HAP-1 (cell line): ENCODE measurements around the gene PLEKHH2.
A peak's percentile ranks its signal among the peaks of the same experiment; 100 is the strongest.

Source experiments
- DNase-seq, 2 experiments: peaks; one replicate each; pipeline ENCODE4 v3.0.0-alpha.2; 2016 to 2020; ENCODE audit warnings: low spot score in 2 of 2
- H3K27me3 ChIP-seq: fragments of 250-450 bp; sonication (Bioruptor Pico); 2 replicates; pipeline ENCODE4 v1.5.1; 2020; ENCODE audit warnings: low read depth, mild to moderate bottlenecking, moderate library complexity
- H3K36me3 ChIP-seq: fragments of 250-450 bp; sonication (Bioruptor Pico); replicated peaks from 2 replicates; pipeline ENCODE4 v1.5.1; 2020; ENCODE audit warnings: mild to moderate bottlenecking
- H3K4me1 ChIP-seq: fragments of 250-450 bp; sonication (Bioruptor Pico); 2 replicates; pipeline ENCODE4 v1.5.1; 2020; ENCODE audit warnings: mild to moderate bottlenecking
- H3K4me3 ChIP-seq: fragments of 250-450 bp; sonication (Bioruptor Pico); 2 replicates; pipeline ENCODE4 v1.5.1; 2020; ENCODE audit warnings: mild to moderate bottlenecking, moderate library complexity
- H3K9me3 ChIP-seq: fragments of 250-450 bp; sonication (Bioruptor Pico); 2 replicates; pipeline ENCODE4 v1.5.1; 2020; ENCODE audit warnings: mild to moderate bottlenecking, moderate library complexity
- in situ Hi-C: fragments of 300-500 bp; cut with MboI; formaldehyde crosslinking; loops from 3 replicates; pipeline ENCODE4 v1.14.3; 2020; ENCODE audit warnings: low sequenced_read_pairs, inconsistent platforms, mixed read lengths

Gene PLEKHH2

DNA sequence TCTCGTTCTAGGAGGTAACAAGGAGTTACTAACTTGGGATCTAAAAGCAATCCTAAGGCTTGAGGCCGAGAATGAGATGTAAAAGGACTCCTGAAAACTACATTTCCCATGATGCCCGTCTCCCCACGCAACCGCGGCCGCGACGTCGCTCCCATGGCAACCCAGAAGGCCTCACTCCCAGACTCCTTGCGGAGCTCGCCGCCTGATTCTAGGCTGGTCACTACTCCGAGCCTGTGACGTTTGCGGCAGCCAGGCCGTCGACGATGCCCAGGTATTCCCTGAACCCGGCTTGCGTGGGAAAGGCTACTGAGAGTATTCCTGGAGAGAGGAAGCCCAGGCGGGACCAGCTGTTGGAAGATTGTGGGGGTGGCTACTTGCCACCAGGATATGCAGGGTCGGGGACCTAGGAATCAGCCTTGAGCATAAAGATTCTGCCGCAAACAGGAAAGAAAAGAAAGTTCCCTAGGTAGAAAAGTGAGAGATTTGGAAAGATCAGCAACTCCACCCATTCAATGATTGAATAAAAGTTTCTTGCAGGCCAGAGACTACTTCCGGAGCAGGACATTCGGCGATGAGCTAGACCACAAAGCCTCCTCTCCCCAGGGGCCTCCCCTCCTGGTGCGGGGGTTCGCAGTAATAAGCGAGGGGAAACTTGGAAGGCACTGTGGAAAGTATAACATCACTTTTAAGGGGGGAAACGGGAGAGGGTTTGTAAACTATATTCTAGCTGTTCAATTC, 137.0 kb downstream of the PLEKHH2 start, which contains the start of gene DYNC2LI1:
Gene DYNC2LI1 (plus strand): TSS at position 164 of the 738 bp plus-strand sequence. CDS start 100 bp downstream, at position 264.
- no peaks in the 10 kb centered on the region for H3K9me3 ChIP-seq
- H3K36me3 ChIP-seq = no peaks in the 10 kb centered on the region
- no peaks in the 10 kb centered on the region for H3K27me3 ChIP-seq
- H3K4me1 ChIP-seq = peaks cover 4% of the 10 kb centered on the region; the same call in 1 of the 2 replicates
- peak; percentile 86 to 92 for DNase-seq
- in situ Hi-C loops = no loop called here
- peak within 1 kb of the TSS; percentile 56 for H3K4me3 ChIP-seq

DNA sequence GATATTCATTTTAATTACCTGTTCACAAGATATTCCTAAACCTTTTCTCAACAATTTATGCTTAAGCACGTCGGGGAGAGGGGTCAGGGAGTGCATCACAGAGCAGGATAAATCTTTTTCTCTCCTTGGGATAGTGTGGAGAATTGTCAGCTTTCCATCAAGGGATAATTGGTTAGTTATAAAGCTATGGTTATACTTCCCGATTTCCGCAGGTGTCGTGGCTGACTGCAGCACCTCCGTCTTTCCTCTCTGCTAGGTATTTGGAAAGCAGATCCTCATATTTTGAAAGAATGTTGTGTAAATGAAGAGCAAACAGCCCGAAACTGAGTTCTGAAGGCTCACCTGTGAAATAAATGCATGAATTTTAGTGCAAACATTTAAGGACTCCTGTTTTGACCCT, 137.6 kb downstream of the PLEKHH2 start:
- no peak for DNase-seq
- Histone ChIP-seq H3K36me3 (no peaks in the 10 kb centered on the region), H3K4me1 (peaks cover 4% of the 10 kb centered on the region; the same call in 1 of the 2 replicates), H3K4me3 (peak overlapping the region; percentile 56), H3K27me3 (no peaks in the 10 kb centered on the region), H3K9me3 (no peaks in the 10 kb centered on the region)
- in situ Hi-C loops = no loop called here

DNA sequence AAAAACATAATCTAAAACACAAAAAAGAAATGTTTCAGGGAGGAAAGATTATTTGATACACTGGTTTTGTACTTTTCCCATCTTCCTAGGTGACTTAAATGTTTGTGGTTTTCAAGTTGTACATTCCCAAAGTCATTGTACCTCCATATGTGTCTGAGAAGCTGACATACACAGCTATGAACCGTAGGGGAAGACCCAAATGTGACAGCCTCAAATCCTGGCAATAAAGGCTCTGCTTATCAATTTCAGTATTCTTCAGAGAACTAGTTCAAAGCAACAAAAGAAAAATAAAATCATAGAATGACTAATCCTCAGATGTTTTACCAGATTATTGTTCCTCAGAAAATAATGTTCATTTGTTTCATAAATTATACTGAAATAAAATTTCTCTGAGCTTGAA, 139.3 kb downstream of the PLEKHH2 start:
- Histone ChIP-seq H3K9me3 (no peaks in the 10 kb centered on the region), H3K4me3 (no peak overlapping the region), H3K4me1 (peaks cover 4% of the 10 kb centered on the region; the same call in 1 of the 2 replicates), H3K36me3 (no peaks in the 10 kb centered on the region), H3K27me3 (no peaks in the 10 kb centered on the region)
- no peak for DNase-seq
- in situ Hi-C loops = no loop called here

DNA sequence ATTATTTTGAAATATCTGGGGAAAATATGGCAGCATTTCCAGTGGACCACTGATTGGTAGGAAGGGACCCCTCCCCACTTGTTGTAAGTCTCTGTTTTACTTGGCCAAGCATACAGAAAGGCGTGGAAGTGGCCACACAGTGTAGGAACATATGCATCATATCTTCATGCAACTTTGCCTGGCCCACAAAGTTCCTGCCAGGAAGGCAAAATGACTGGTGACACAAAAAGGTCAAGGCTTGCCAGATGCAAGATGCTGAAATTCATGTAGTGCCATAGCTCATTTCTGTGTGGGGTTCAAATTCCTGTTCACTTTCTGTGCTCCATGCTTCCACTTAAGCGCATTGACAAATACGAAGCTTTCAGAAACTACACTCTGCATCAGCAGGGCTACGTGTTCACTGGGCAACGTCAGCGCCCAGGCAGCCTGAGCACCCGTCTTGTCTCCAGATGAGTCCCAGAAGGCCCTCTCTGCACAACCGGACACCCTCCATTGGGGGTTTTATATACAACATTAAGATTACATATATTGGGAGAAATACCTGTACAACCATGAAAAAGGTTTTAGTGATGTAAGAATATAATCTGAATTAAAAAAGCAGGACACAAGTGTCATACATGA, 140.4 kb downstream of the PLEKHH2 start:
- DNase-seq = no peak
- Histone ChIP-seq H3K36me3 (no peaks in the 10 kb centered on the region), H3K4me3 (no peak overlapping the region), H3K4me1 (peaks cover 4% of the 10 kb centered on the region; the same call in 1 of the 2 replicates), H3K9me3 (no peaks in the 10 kb centered on the region), H3K27me3 (no peaks in the 10 kb centered on the region)
- in situ Hi-C loops = no loop called here

DNA sequence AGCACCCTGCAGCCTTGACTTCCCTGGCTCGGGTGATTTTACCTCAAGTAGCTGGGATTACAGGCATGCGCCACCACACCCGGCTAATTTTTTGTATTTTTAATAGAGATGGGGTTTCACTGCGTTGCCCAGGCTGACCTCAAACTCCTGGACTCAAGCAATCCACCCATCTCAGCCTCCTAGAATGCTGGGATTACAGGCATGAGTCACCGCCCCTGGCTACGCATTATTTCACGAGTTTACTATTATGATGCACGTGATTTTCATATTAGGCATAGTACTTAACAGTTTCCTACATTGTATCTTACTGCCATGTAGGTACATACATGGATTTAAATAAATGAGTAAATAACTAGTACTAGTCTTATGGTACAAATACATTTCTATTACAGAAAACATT, 141.2 kb downstream of the PLEKHH2 start:
- in situ Hi-C loops = no loop called here
- H3K4me1 ChIP-seq = peaks cover 4% of the 10 kb centered on the region; the same call in 1 of the 2 replicates
- H3K27me3 ChIP-seq = no peaks in the 10 kb centered on the region
- H3K9me3 ChIP-seq = no peaks in the 10 kb centered on the region
- no peaks in the 10 kb centered on the region for H3K36me3 ChIP-seq
- peak in 1 of 2 experiments; percentile 13 for DNase-seq
- no peak overlapping the region for H3K4me3 ChIP-seq

DNA sequence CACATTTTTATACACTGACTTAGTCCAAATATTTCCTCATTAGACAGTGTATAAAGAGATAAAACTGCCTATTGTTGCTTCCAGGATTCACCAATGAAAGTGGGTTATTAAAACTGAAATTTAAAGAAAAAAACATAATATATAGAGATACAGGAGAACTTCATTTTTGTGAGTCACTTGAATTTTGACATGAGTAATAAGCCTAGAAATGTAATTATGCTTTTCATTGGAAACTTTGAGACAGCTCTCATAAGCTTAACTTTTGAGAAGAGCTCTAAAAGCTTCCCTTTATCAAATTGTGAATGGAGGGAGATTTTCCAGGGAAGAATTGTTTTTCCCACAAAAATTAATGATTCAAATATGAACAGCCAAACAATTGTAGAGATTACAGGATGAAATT, 150.8 kb downstream of the PLEKHH2 start:
- no peak for DNase-seq
- H3K9me3 ChIP-seq = no peaks in the 10 kb centered on the region
- H3K4me1 ChIP-seq = no peaks in the 10 kb centered on the region; the same call in 1 of the 2 replicates
- H3K4me3 ChIP-seq = no peak overlapping the region
- H3K27me3 ChIP-seq = no peaks in the 10 kb centered on the region
- no peaks in the 10 kb centered on the region for H3K36me3 ChIP-seq
- in situ Hi-C loops = no loop called here

DNA sequence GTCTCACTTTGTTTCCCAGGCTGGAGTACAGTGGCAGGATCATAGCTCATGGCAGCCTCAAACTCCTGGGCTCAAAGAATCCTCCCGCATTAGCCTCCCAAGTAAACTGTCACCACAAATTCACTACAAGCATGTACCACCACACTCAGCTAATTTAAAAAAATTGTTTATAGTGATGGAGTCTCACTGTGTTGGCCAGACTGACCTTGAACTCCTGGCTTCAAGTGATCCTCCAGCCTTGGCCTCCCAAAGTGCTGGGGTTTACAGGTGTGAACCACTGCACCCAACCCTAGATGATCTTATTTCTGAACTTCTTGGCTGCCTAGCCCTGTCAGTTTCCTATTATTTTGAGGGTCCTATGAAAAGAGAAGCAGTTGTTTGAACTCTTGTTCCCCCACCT, 151.6 kb downstream of the PLEKHH2 start:
- in situ Hi-C loops = no loop called here
- no peaks in the 10 kb centered on the region for H3K36me3 ChIP-seq
- no peak overlapping the region for H3K4me3 ChIP-seq
- no peaks in the 10 kb centered on the region for H3K9me3 ChIP-seq
- no peak for DNase-seq
- no peaks in the 10 kb centered on the region; the same call in 1 of the 2 replicates for H3K4me1 ChIP-seq
- H3K27me3 ChIP-seq = no peaks in the 10 kb centered on the region

DNA sequence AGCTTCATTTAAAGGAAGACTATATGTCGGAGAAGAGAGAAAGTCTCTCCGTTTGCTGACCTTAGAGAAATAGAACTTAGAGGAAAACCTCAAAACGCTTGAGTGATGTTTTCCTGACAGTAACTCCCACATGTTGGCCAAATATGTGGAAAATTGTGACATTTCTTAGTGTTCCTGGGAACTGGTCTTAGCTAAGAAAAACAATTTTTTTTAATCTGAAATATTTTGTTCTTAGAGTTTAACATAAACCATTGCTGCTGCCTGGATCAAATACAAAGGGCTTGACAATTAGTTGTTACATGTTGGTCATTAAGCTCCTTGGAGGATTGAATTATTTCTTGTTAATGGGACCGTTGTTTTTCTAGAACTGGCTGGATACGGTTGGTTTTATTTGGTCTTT, 153.1 kb downstream of the PLEKHH2 start:
- Histone ChIP-seq H3K36me3 (no peaks in the 10 kb centered on the region), H3K9me3 (no peaks in the 10 kb centered on the region), H3K27me3 (no peaks in the 10 kb centered on the region), H3K4me1 (no peaks in the 10 kb centered on the region; the same call in 1 of the 2 replicates), H3K4me3 (no peak overlapping the region)
- DNase-seq = no peak
- in situ Hi-C loops = no loop called here

DNA sequence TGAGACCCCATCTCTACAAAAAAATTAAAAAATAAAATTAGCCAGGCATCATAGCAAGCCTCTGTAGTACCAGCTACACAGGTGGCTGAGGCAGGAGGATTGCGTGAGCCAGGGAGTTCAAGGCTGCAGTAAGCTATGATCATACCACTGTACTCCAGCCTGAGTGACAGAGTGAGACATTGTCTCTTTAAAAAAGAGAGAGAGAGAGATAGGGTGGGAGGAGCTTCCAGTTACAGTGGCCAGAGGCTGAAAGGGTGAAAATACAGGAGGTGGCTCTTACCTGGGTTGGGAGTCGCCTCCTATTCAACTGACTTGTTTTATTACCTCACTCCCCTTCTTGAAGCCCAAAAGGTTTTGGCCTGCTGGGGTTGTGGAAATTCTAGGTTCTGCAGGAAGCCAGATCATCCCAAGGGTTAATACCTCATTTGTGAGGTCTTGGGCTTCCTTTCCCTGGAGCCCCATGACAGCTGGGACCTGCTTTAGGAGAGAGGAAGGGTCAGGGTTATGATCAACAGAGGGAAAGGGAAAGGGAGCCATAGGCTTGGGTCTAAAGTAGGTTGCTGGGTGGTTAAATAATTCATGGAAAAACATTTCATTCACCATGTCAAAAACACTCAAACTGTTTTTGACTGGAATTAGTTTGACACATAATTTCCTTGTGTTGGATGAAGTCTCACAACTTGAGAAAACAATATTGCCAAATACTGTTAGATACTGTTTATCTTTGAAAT, 154.1 kb downstream of the PLEKHH2 start:
- Histone ChIP-seq H3K4me3 (no peak overlapping the region), H3K4me1 (no peaks in the 10 kb centered on the region; the same call in 1 of the 2 replicates), H3K36me3 (no peaks in the 10 kb centered on the region), H3K27me3 (no peaks in the 10 kb centered on the region), H3K9me3 (no peaks in the 10 kb centered on the region)
- in situ Hi-C loops = no loop called here
- no peak for DNase-seq

DNA sequence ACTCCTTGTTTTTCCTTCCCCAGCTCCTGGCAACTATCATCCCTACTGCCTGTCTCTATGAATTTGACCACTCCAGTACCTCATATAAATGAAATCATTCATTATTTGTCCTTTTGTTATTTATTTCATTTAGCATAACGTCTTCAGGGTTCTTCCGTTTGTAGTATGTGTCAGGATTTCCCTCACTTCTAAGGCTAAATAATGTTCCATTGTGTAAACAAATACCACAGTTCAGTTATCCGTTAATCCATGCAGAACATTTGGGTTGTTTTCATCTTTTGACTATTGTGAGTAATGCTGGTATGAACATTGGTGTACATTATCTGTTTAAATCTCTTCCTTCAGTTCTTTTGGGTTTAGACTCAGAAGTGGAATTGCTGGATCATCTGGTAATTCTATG, 155.6 kb downstream of the PLEKHH2 start:
- DNase-seq = no peak
- H3K27me3 ChIP-seq = no peaks in the 10 kb centered on the region
- H3K4me3 ChIP-seq = no peak overlapping the region
- no peaks in the 10 kb centered on the region; the same call in 1 of the 2 replicates for H3K4me1 ChIP-seq
- no peaks in the 10 kb centered on the region for H3K36me3 ChIP-seq
- in situ Hi-C loops = no loop called here
- H3K9me3 ChIP-seq = no peaks in the 10 kb centered on the region

DNA sequence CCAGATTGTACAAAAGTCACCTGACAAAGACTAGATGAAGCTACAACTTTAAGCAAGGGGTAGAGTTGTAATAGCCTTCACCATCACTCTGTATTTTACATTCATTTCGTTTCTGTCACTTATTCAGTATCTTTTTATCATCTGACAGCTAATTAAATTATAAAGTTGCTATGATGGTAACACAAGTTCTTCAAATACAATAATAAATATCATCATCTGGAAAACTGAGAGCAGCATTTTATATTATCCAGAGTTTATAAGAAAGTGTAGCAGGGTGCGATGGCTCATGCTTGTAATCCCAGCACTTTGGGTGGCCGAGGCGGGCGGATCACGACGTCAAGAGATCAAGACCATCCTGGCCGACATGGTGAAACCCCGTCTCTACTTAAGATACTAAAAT, 157.9 kb downstream of the PLEKHH2 start:
- Histone ChIP-seq H3K9me3 (no peaks in the 10 kb centered on the region), H3K36me3 (no peaks in the 10 kb centered on the region), H3K4me3 (no peak overlapping the region), H3K4me1 (no peaks in the 10 kb centered on the region; the same call in 1 of the 2 replicates), H3K27me3 (no peaks in the 10 kb centered on the region)
- in situ Hi-C loops = no loop called here
- no peak for DNase-seq

DNA sequence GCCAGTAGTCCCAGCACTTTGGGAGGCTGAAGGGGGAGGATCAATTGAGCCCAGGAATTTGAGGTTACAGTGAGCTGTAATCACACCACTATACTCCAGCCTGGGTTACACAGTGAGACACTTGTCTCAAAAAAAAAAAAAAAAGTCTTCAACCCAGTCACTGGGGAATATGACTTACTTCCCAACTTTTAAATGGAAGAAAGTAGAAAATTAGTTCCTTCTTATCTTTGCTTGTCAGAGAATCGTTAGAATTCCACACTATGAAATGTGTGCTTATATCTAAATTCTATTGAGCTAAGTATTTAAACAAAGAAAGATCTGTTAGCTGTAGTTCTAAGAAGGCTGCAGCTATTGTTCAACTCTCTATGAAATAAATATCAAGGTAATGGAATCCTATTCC, 159.1 kb downstream of the PLEKHH2 start:
- H3K36me3 ChIP-seq = no peaks in the 10 kb centered on the region
- DNase-seq = no peak
- H3K4me3 ChIP-seq = no peak overlapping the region
- no peaks in the 10 kb centered on the region for H3K27me3 ChIP-seq
- in situ Hi-C loops = no loop called here
- no peaks in the 10 kb centered on the region; the same call in 1 of the 2 replicates for H3K4me1 ChIP-seq
- no peaks in the 10 kb centered on the region for H3K9me3 ChIP-seq

DNA sequence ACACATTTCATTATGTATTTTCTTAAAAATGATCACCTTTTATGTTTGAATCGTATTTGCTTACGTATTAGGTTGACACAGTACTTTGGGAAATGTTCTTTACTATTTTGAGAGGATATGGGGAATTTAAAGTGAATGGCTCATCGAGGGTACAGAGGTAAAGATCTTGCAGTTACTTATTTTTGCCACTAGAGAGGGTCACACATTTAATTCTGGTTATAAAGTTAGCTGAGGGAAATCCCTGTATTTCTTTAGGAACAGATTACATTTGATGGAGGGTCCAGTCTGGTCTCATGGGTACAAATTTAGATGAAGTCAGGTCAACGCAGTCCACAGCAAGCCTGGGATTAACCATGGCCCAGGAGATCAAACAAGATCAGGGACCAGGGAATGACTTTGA, 161.2 kb downstream of the PLEKHH2 start:
- in situ Hi-C loops = no loop called here
- peak in 1 of 2 experiments; percentile 34 for DNase-seq

DNA sequence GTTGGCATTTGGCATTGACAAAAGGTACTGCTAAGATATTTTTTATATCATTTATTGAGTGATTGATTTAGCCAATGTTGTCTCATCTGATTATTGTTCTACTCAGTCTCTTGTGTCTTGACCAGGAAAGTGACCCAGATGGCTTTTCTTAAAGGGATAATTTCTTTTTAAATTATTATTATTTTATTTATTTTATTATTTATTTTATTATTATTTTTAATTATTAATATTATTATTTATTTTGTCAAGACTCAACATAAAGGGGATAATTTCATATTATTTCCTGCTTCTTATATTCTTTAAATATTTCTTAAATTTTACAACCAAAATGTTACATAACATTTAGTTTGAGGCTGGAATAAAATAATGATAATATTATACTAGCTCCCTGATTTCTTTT, 163.8 kb downstream of the PLEKHH2 start:
- Histone ChIP-seq H3K9me3 (no peaks in the 10 kb centered on the region), H3K27me3 (no peaks in the 10 kb centered on the region), H3K4me3 (no peak overlapping the region), H3K4me1 (no peaks in the 10 kb centered on the region), H3K36me3 (no peaks in the 10 kb centered on the region)
- in situ Hi-C loops = no loop called here
- DNase-seq = no peak

More for the DNA sequence above, 161.2 kb downstream of the PLEKHH2 start:
- H3K27me3 ChIP-seq = no peaks in the 10 kb centered on the region
- H3K4me1 ChIP-seq = no peaks in the 10 kb centered on the region
- H3K9me3 ChIP-seq = no peaks in the 10 kb centered on the region
- no peak overlapping the region for H3K4me3 ChIP-seq
- H3K36me3 ChIP-seq = no peaks in the 10 kb centered on the region
